Glomerular visceral epithelial cell (primary cell): ENCODE results near the gene SLC1A1.
"Not testable (repeated sequence)": the region's sequence is repeated elsewhere in the genome, so short reads cannot be mapped to it uniquely, and the experiment has no call there.

Experiments
- DNase-seq: peaks from one replicate; pipeline ENCODE4 v3.0.0-alpha.2; 2016; ENCODE audit errors: extremely low spot score

Gene SLC1A1

DNA sequence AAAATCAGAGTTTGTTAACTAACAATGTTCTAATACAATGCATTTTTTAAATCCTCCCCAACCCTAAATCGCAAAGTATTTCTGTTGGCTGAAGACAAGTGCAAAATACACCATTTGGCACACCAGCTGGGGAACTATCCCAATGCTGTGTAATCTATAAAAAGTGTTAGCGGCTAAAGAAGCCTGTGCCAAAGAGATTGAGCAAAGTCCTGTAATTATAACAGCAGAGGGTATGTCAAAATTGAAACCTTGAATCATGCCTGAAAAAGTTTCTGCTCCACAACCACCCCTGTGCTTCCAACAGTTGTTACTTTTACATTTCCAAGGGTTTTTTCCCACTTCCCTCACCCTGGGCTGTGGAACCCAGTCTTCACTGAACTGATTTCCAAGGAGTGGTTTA, 88.7 kb downstream of the SLC1A1 start:
- DNase-seq: no peak

- no peak for DNase-seq
Observed at GRCh38 chr9:4581035-4581760, 90.9 kb downstream of the SLC1A1 start.

DNA sequence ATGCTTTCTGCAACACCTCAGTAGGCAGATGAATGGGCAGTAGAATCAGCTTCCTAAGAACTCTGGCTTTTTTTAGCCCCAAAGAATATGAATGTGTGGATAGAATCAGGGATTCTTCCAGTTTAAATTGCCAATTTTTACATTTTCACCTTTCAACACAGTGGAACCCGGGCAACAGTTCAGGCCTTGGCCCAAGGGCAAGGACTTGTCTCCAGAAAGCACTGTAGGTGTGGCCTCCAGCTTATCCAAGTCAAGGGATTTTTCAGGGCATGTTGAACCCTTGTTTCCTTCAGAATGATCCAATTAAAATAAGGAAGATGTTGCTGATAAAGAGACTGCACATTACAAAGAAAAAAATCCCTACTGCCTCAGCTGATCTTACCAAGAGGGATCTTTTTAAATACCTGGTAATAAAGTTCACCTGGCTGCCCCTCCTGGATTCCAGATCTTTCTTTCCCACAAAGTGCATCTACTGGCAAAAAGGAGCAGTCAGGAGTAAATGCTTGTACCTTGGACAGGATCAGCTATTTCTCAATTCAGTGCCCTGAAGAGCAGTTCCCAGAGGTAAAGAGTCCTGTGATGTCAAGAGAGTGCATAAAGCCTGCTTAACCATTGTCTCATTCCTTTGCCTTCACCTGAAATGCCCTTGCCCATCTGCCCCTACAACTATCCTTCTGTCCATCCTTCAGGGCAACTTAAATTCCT, 91.7 kb downstream of the SLC1A1 start:
- no peak for DNase-seq

- DNase-seq: no peak
Observed at GRCh38 chr9:4583001-4583400, 92.7 kb downstream of the SLC1A1 start.

DNA sequence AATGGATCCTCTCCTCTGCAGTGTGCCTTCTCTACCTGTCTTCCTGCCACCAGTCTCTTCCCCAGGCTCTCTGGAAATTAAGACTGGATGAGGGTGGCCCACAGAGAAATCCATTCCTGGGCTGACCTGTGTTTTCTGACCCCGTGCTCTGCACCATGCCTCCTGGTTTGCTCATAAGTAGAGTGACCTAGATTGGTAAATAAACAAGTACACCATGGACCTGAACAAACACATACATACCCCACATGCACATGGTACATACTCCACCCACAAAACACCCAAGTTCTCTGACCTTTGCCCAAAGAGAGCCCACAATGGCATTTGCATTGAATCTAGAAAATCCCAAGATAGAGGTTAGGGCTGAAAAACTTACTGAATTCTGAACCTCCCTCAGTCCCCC, 94.4 kb downstream of the SLC1A1 start:
- DNase-seq: no peak

GRCh38 chr9:4585135-4585534, 94.9 kb downstream of the SLC1A1 start:
- DNase-seq: no peak

DNA sequence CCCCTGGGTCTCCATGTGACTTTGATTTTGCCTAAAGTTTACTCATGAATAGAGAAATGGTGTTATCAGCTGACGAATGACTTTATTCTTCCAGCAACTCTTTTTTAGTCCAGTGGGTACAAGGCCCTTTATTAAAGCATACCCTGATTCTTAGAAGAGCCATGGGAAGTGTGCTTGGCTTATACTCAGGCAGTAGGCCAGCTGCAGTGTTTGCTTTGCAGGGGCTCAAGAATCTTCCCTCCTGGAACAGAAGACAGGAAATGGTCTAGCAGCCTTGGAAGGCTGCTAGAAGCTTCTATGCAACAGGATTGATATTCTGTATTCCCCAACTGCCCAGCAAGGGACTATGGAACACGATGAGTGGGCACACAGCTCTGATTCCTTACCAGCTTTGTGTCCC, 98.5 kb downstream of the SLC1A1 start:
- no peak for DNase-seq

- peak; percentile 6 for DNase-seq
Observed at GRCh38 chr9:4590430-4591122, 100.3 kb downstream of the SLC1A1 start.

GRCh38 chr9:4591123-4591500, 100.8 kb downstream of the SLC1A1 start:
- no peak for DNase-seq

DNA sequence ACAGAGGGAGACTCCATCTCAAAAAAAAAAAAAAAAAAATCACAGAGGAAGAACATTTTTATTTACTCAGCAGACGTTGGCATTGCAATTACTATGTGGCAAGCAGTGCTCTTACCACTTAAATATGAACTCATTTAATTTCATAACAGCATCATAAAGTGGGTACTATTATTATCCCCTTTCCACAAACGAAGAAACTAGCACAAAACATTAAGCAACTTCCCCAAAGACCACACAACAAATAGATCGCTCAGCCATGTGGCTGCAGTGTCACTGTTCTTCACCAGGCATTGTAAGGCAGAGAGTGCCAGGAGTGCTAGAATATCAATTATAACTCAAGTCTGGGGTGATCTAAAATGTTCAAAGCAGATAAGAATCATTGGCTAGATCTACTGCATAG, 102.0 kb downstream of the SLC1A1 start:
- no peak for DNase-seq

DNA sequence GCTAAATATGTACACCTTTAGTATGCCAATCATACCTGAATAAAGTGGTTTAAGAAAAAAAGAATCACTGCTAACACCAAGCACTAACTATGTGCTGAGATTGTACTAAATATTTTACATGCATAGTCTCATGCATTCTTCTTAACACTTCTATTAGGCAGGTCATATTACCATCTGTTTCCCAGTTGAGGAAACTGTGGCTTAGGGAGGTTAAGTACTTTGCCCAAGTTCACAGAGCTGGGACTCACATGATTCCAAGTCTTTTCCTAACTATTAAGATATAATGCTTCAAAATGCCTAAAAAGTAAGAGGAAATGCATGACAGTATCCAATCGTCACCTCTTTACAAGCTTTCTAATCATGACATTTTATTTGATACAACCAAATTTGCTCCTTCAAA, 102.6 kb downstream of the SLC1A1 start:
- DNase-seq: no peak

- DNase-seq: no peak
Observed at GRCh38 chr9:4594545-4594944, 104.3 kb downstream of the SLC1A1 start.

DNA sequence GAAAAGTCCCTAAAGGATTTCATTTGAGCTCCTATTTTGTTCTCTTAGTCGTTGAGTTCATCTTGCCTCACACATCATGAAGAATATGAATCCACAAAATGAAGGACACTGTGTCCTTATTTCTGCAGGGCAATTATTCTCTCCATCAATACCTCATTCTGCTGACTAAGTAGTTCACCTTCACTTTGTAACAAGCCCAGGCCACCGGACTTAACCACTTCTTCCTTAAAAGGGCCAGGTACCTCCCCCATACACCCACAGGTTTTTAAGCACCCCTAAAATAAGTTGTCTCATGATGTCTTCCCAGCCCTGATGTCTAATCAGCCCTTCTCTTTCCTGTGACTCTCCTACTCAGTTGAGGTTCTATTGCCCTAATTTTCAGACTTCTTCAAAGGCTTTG, 104.7 kb downstream of the SLC1A1 start:
- DNase-seq: no peak

DNA sequence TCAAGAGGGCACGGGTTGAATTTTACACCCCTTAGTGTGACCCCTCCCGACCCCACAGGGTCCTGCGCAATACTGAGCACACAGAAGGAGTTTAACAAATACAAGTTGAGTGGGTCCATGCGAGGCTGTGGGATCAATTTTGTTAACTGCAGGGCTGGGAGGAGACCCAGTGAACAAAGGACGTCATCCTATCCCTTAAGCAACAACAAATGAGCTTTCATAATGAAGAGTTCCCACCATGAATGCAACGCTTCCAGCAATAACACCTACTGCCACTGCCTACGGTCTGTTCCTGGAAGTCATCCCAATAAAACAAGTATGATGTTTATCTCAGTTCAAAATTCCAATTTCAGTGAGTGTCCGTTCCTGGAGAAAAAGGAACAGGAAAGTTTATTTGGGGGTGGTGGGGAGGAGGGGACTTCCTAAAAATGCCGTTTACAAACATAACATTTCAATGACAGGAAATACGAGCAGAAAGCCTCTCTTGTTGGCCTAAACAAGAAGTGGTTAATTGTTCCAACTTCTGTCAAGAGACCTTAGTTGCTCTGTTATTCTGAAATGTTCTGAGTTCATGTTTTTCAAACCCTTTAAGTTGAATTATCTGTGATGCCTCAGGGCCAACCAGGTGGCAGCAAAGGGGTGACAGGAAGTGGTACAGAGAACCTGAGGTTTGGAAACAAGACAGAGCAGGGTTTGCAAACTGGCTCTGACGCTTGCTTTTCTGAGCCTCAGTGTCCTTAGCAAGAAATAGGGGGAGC, 106.1 kb downstream of the SLC1A1 start:
- DNase-seq: no peak

- no peak for DNase-seq
Observed at GRCh38 chr9:4600368-4600767, 110.1 kb downstream of the SLC1A1 start.

DNA sequence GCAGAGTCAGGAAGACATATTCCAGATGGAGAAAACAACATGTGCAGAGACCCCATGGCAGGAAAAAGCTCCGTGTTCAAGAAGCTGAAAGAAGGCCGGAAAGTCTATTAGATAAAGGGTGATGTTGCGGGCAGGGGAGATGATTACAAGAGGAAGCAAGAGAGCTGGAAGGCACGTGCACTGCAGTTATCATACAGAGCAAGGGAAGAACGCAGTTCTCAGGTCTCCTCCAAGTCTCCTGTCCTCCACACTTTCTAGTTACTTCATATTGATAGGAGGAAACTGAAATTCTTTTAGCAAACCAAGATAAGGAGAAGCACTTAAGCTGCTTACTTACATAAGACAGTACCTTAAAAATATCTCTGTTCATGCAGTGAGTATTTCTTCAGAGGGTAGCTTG, 113.6 kb downstream of the SLC1A1 start:
- no peak for DNase-seq

- peak; percentile 74 for DNase-seq
Observed at GRCh38 chr9:4604678-4605095, 114.4 kb downstream of the SLC1A1 start.

GRCh38 chr9:4606033-4606432, 115.8 kb downstream of the SLC1A1 start:
- not testable (repeated sequence) for DNase-seq

DNA sequence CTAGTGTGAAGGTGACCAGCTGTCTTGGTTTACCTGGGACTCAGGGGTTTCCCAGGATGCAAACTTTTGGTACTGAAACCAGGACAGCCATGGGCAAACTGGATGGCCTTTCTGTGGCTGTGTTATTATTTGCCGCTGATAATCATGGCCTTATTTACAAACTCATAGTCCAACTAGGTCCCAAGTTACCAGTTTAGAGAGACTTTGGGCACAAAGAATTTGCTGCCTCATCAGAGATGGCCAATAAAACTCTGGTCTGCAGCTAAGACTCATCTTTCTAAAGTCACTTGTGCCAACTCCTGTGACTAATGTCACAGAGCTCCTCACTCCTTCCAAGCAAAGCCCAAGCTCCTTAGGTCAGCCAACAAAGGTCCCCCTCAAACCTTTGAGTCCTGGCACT, 124.4 kb downstream of the SLC1A1 start:
- DNase-seq: no peak

DNA sequence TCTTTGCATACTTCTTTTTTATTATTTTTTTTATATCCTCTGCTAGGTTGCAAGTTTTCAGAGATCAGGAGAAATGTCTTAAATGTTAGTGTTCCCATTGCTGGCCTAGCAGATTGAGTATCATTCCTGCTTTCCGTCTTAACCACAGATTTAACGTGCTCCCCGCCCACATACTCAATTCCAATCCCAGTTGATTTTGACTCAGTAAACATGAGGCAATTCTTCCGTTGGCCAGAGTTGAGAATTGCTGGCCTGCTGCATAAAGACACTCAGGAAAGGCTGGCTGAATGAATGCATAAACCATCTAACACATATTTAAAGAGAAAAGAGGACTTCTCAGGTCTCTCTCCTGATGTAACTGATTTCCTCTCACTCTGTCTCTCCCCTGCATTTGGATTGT, 125.0 kb downstream of the SLC1A1 start:
- DNase-seq: no peak

DNA sequence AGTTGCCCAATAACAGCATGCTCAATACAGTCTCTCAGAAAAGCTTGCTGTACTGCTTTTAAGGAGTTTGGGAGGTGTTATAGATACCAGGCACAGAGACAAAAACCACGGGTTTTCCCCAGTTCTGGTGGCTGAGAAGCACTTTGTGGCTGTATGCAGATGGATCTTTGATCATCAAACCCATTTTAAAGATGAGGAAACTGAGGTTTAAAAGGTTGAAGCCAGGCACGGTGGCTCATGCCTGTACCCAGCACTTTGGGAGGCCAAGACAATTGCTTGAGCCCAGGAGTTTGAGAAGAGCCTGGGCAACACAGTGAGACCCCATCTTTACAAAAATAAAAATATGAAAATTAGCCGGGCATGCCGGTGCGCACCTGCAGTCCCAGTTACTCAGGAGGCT, 125.5 kb downstream of the SLC1A1 start:
- no peak for DNase-seq

GRCh38 chr9:4617752-4618151, 127.5 kb downstream of the SLC1A1 start:
- DNase-seq: no peak
